Measurements from ENCODE around the gene NFKBIA. TPM values are rescaled to one million over a fixed set of nuclear protein-coding genes. Genes with fewer than 3 reads are reported as not detected.
A peak's percentile ranks its signal among the peaks of the same experiment; 100 is the strongest.

NFKBIA gene
- total RNA-seq, 4 donors from 2014 or later: 387 to 416 (median 398) TPM

DNA sequence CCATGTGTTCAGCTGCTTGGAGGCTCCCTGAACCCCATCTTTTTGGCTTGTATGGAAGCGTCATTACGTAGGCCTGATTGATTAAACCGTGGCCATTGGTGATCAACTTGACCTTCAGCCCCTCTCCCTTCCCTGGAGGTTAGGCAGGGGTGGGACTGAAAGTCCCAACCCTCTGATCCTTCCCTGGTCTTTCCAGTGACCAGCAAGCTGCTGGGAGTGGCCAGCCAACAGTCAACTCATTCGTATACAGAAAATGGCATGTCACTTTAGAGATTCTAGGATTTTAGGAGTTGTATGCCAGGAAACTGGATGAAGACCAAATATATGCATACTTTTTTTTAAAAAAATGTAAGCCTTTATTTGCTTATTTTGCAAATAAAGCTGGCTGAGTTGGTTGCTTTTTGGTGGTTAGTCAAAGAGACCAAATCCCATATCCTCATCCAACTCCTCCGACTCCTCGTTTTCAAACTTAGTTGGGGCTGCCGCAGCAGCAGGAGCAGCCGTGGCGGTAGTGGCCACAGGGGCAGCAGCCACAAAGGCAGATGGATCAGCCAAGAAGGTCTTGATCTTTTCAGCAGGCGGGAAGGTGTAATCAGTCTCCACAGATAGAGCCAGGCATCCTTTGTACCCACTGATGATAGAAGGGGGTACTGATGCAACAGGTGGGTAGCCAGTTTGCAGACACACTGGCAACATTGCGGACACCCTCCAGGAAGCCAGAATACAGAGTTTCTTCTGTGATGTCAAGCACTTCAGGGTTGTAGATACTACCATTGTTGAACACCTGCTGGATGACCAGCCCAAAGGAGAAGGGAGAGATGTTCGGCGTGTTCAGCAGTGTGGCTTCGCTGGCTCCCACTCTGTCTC lies 16.6 kb downstream of the NFKBIA start:
- TF ChIP-seq, protein P1, sequence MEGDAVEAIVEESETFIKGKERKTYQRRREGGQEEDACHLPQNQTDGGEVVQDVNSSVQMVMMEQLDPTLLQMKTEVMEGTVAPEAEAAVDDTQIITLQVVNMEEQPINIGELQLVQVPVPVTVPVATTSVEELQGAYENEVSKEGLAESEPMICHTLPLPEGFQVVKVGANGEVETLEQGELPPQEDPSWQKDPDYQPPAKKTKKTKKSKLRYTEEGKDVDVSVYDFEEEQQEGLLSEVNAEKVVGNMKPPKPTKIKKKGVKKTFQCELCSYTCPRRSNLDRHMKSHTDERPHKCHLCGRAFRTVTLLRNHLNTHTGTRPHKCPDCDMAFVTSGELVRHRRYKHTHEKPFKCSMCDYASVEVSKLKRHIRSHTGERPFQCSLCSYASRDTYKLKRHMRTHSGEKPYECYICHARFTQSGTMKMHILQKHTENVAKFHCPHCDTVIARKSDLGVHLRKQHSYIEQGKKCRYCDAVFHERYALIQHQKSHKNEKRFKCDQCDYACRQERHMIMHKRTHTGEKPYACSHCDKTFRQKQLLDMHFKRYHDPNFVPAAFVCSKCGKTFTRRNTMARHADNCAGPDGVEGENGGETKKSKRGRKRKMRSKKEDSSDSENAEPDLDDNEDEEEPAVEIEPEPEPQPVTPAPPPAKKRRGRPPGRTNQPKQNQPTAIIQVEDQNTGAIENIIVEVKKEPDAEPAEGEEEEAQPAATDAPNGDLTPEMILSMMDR (IDR thresholded peaks at IDR 0.05): no peak
- TF ChIP-seq POLR2AphosphoS5 (IDR thresholded peaks at IDR 0.05) (no peak), POLR2A (IDR thresholded peaks at IDR 0.05; ENCODE audit: low read depth) (no peak), EP300 (IDR thresholded peaks at IDR 0.05) (no peak)
- Histone ChIP-seq H3K4me1 (peaks cover 35 to 54% (median 50%) of the 10 kb centered on the region in 4 donors), H3K27me3 (no peaks in the 10 kb centered on the region), H3K4me3 (no peak overlapping the region), H3K27ac (replicated peaks in 1 of 4) (peak overlapping the region in 3 of 4 donors; percentile 91 to 94 (median 92)), H3K36me3 (no peaks in the 10 kb centered on the region), H3K9me3 (no peaks in the 10 kb centered on the region)
- intact Hi-C loops (cut with DNase I): loop anchor here (2.0 kb wide), 1 partner anchor 13 kb away; no protein-coding TSS in a partner anchor
- 92% methylated on average over 13 of the region's 14 CpGs for WGBS
- no peak for DNase-seq (ENCODE audit: extremely low spot score)

DNA sequence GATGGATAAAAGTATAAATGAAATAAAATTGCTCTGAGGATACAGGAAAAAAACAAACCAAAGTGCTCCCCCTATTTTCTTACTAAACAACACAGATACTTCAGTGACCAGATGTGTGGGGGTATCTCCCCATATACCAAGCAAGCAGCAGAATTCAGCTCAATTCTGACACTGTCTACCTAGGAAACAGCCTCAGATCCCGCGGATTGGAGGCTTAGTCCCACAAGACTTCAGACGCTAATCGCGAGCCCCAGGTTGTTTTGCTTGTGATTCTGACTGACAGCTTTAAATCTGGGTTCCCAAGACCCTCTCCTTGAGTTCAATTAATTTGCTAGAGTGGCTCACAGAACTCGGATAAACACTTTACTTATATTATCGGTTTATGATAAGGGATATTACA lies 17.3 kb downstream of the NFKBIA start:
- WGBS: 96% methylated on average over 7 of the region's 7 CpGs
- H3K36me3 ChIP-seq: no peaks in the 10 kb centered on the region
- no peak overlapping the region for H3K4me3 ChIP-seq
- no peak for DNase-seq (ENCODE audit: extremely low spot score)
- peaks cover 35 to 59% (median 51%) of the 10 kb centered on the region in 4 donors for H3K4me1 ChIP-seq
- H3K27me3 ChIP-seq: no peaks in the 10 kb centered on the region
- no peaks in the 10 kb centered on the region for H3K9me3 ChIP-seq
- H3K27ac ChIP-seq (replicated peaks in 1 of 4): peak overlapping the region; percentile 91 to 94 (median 92)
- no peak for TF ChIP-seq EP300 (IDR thresholded peaks at IDR 0.05)
- no peak for TF ChIP-seq POLR2A (IDR thresholded peaks at IDR 0.05; ENCODE audit: low read depth)
- TF ChIP-seq, protein P1 (IDR thresholded peaks at IDR 0.05): no peak
- no peak for TF ChIP-seq POLR2AphosphoS5 (IDR thresholded peaks at IDR 0.05)
- intact Hi-C loops (cut with DNase I): loop anchor here (2.0 kb wide), 1 partner anchor 14 kb away; no protein-coding TSS in a partner anchor

DNA sequence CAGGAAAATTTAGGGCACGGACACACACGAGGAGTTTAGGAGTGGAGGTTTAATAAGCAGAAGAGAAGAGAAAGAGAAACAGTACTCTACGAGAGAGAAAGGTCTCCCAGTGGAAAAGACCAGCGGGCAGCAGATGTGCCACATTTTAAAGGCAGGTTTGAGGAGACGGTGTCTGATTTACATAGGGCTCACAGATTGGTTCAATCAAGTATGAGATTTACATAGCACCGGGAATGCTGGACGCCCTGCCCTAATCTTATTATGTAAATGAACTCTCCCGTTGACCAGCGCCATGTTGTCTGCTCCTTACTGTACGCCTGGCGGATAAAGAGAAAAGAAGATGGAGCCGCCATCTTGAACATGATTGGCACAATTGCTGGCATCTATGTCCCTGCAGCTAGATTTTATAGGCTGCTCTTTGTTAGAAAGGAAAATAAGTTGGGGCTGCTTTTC lies 17.9 kb downstream of the NFKBIA start:
- intact Hi-C loops (cut with DNase I): loop anchor here (2.0 kb wide), 1 partner anchor 14 kb away; no protein-coding TSS in a partner anchor
- H3K36me3 ChIP-seq: no peaks in the 10 kb centered on the region
- 64% methylated on average over 12 of the region's 12 CpGs for WGBS
- no peaks in the 10 kb centered on the region for H3K9me3 ChIP-seq
- H3K27me3 ChIP-seq: no peaks in the 10 kb centered on the region
- no peak for DNase-seq (ENCODE audit: extremely low spot score)
- H3K27ac ChIP-seq (replicated peaks in 1 of 4): peak overlapping the region; percentile 91 to 94 (median 92)
- TF ChIP-seq POLR2A (IDR thresholded peaks at IDR 0.05; ENCODE audit: low read depth) (no peak), POLR2AphosphoS5 (IDR thresholded peaks at IDR 0.05) (peak; percentile 24 to 37)
- no peak overlapping the region for H3K4me3 ChIP-seq
- peaks cover 35 to 60% (median 51%) of the 10 kb centered on the region in 4 donors for H3K4me1 ChIP-seq

DNA sequence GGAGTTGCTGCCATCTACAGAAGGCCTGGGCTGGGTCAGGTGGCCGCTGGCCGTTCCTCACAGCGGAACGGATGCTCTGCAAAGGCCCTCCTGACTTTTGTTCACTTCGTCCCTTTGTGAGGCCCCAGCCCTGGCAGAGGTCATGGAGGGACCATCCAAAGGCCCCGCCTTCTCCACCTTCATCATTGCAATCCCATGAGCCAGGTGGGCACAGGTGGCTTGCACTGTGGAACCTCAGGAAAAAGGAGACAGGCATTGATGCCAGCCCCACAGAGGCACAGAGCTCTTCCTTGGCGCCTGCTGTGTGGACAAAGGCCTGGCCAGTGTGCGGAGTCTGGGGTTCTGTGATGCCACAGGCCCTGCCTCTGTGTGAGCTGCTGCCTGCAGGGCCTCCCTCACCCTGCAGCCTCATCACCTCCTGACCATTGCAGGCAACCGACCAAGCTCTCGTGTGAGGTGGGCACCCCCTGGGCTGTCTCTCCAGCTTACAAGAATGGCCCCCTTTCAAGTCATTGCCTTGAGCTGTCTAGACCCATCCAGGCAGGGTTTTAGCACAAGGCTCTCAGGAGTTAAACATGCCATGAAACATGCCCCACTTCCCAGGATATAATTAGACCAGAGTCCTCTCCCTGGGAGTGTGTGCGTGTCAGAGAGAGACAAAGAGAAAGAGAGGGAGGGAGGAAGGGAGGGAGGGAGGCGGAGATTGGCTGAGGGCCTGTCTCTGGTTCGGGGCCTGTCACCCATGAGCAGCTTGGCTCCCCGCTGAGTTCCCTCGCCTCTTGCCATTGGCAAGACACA lies 19.3 kb downstream of the NFKBIA start:
- Histone ChIP-seq H3K27me3 (no peaks in the 10 kb centered on the region), H3K4me3 (peak overlapping the region; percentile 3 to 23 (median 12)), H3K36me3 (no peaks in the 10 kb centered on the region), H3K4me1 (peaks cover 31 to 49% (median 46%) of the 10 kb centered on the region in 4 donors), H3K9me3 (no peaks in the 10 kb centered on the region), H3K27ac (replicated peaks in 1 of 4) (peak overlapping the region; percentile 91 to 94 (median 92))
- DNase-seq (ENCODE audit: extremely low spot score): peak; percentile 96
- WGBS: 44% methylated on average over 7 of the region's 15 CpGs
- TF ChIP-seq POLR2AphosphoS5 (IDR thresholded peaks at IDR 0.05): peak; percentile 90 to 94
- no peak for TF ChIP-seq POLR2A (IDR thresholded peaks at IDR 0.05; ENCODE audit: low read depth)
- TF ChIP-seq EP300 (IDR thresholded peaks at IDR 0.05): no peak
- intact Hi-C loops (cut with DNase I): no loop called here

DNA sequence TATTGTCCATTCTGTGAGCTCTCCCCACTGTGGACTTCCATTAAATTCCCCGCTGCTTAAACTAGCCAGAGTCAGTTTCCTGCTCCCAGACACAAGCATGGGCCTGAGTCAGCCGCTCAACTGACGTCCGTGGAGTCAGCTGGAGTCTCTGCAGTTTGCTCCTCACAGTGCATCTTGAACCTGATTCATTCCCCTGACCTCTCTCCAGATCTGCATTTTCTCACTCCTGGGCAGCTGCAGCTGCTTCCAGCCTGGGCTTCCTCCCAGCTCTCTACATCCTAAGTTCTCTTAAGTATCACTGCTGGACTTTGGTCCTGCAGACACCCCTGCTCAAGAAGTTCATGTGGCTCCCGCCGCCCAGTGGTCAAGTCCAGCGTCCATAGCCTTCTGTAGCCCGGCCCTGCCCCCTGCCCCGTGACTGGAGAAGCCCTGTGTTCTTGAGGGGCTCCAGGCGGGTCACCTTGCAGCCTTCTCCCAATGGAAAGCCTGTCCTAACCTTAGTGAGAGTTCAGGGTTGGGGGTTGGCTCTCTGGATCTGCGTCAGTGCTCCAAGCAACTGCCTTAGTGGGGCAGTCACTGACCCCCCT lies 20.0 kb downstream of the NFKBIA start:
- Histone ChIP-seq H3K9me3 (no peaks in the 10 kb centered on the region), H3K27me3 (no peaks in the 10 kb centered on the region), H3K27ac (replicated peaks in 1 of 4) (peak overlapping the region; percentile 91 to 94 (median 92)), H3K36me3 (no peaks in the 10 kb centered on the region), H3K4me1 (peaks cover 31 to 49% (median 46%) of the 10 kb centered on the region in 4 donors), H3K4me3 (peak overlapping the region in 2 of 4 donors; percentile 9 to 23)
- TF ChIP-seq POLR2AphosphoS5 (IDR thresholded peaks at IDR 0.05) (peak; percentile 85 to 86), POLR2A (IDR thresholded peaks at IDR 0.05; ENCODE audit: low read depth) (no peak)
- TF ChIP-seq, protein P1 (IDR thresholded peaks at IDR 0.05): peak in 2 of 3 experiments; percentile 35 to 37
- no peak for DNase-seq (ENCODE audit: extremely low spot score)
- WGBS: 13% methylated on average over 8 of the region's 11 CpGs
- intact Hi-C loops (cut with DNase I): loop anchor here (5.0 kb wide), 1 partner anchor 42 kb away; no protein-coding TSS in a partner anchor
